Vagina (tissue), 2 donors: ENCODE measurements around the gene NKX6-1.

Experiments
- POLR2A ChIP-seq, 2 donors: fragments of 450-650 bp; IDR thresholded peaks; one replicate each; pipeline ENCODE4 v1.6.1; 2017; ENCODE audit warnings: antibody characterized with exemption in 2 of 2, mild to moderate bottlenecking in 2 of 2, moderate library complexity in 2 of 2
- POLR2AphosphoS5 ChIP-seq, 2 donors: sonication (generic); formaldehyde crosslinking; IDR thresholded peaks; one replicate each; pipeline ENCODE4 v1.9.0; 2017; ENCODE audit warnings: antibody characterized with exemption in 2 of 2, mild to moderate bottlenecking in 2 of 2, low read depth in 1 of 2; ENCODE audit not compliant: insufficient read depth in 1 of 2
- TF ChIP-seq, protein P1 (sequence below), 3 experiments: fragments of 450-650 bp in 2 of 3; fragments of 200-600 bp in 1 of 3; sonication (generic) in 1 of 3; IDR thresholded peaks; one replicate each; pipeline ENCODE4 v1.5.1; 2017 to 2019; ENCODE audit warnings: antibody characterized with exemption in 3 of 3, mild to moderate bottlenecking in 2 of 3, moderate library complexity in 2 of 3

DNA sequence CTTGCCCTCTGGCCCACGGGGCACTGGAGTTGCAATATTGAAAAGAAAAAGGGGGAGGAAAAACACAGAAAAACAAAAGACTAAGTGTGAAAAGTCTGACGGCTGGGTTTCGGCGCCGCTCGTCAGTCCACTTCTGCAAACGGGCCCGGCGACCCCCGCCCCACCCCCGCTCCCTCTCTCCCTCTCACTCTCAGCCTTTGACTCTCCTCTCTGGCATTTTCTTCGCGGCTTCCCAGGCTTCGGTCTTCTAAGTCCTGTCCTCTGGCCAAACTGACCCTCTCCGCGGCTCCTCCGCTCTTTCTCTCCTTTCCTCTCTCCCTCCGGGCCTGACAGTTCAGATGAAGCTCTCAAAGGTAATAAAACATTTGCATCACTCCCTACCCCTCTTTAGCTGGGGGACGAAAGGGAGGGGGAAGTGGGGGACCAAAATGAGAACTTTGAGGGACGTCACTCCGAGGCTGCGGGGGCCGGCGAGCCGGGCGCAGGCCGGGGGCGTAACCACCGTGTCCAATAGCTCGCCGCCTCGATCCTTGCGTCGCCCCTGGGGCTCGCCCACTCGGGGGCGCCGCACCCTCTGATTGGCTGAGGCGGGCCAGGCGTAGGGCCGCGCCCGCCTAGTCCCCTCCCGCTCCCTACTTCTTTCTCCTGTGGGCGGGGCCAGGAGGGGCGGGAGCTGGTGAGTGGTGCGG lies at the start of gene NKX6-1:
- TF ChIP-seq, protein P1, sequence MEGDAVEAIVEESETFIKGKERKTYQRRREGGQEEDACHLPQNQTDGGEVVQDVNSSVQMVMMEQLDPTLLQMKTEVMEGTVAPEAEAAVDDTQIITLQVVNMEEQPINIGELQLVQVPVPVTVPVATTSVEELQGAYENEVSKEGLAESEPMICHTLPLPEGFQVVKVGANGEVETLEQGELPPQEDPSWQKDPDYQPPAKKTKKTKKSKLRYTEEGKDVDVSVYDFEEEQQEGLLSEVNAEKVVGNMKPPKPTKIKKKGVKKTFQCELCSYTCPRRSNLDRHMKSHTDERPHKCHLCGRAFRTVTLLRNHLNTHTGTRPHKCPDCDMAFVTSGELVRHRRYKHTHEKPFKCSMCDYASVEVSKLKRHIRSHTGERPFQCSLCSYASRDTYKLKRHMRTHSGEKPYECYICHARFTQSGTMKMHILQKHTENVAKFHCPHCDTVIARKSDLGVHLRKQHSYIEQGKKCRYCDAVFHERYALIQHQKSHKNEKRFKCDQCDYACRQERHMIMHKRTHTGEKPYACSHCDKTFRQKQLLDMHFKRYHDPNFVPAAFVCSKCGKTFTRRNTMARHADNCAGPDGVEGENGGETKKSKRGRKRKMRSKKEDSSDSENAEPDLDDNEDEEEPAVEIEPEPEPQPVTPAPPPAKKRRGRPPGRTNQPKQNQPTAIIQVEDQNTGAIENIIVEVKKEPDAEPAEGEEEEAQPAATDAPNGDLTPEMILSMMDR (IDR thresholded peaks at IDR 0.05), result no peak
- no peak for TF ChIP-seq POLR2A (IDR thresholded peaks at IDR 0.05)
- no peak for TF ChIP-seq POLR2AphosphoS5 (IDR thresholded peaks at IDR 0.05; ENCODE audit: insufficient read depth in 1 of 2, low read depth in 1 of 2)
